ENCODE results near the gene HIVEP3.

DNA sequence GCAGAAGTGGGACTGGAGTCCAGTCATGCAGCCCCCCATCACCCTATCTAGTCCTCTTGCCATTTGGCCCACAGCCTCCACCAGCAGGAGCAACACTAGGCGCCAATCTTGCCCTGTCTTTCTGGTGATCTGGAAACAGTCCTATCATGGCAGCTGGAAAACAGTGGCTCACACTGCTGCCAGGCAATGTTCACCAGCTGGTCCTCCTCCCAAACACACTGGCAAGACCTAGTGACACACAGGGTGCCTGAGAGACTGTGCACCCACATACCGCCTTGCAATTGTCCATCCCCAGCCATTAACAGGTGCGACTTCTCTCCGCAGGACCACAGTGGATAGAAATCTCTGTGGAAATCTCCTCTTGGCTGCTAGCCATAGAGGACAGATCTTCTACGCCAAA is 105.5 kb downstream of the HIVEP3 start:
- TF ChIP-seq POLR2A (IDR thresholded peaks at IDR 0.05): no peak
- TF ChIP-seq, protein P1, sequence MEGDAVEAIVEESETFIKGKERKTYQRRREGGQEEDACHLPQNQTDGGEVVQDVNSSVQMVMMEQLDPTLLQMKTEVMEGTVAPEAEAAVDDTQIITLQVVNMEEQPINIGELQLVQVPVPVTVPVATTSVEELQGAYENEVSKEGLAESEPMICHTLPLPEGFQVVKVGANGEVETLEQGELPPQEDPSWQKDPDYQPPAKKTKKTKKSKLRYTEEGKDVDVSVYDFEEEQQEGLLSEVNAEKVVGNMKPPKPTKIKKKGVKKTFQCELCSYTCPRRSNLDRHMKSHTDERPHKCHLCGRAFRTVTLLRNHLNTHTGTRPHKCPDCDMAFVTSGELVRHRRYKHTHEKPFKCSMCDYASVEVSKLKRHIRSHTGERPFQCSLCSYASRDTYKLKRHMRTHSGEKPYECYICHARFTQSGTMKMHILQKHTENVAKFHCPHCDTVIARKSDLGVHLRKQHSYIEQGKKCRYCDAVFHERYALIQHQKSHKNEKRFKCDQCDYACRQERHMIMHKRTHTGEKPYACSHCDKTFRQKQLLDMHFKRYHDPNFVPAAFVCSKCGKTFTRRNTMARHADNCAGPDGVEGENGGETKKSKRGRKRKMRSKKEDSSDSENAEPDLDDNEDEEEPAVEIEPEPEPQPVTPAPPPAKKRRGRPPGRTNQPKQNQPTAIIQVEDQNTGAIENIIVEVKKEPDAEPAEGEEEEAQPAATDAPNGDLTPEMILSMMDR (IDR thresholded peaks at IDR 0.05): no peak
